Measurements from ENCODE around the gene SLC7A1.

DNA sequence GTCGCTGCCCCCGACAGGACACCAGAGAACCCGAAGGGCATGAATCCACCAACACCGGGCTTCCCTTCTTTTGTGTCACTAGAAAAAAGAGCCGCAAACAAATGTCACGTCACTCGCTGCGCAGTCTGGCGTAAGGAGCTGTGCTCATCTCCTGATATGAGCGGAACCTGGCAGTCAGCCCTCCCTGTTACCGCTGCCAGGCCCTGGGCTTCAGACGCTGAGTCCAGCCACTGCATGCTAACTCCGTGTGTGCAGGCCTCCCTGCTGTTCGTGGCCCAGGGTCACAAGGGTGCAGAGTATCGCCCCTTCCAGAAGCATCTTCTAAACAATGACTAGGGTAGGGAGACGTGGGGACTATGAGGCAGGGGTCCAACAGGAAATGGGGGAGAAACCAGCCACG is 71.3 kb downstream of the SLC7A1 start:
- no peak for TF ChIP-seq EZH2 (IDR thresholded peaks at IDR 0.05; ENCODE audit: low read length, missing control alignments)
- TF ChIP-seq, protein P1, sequence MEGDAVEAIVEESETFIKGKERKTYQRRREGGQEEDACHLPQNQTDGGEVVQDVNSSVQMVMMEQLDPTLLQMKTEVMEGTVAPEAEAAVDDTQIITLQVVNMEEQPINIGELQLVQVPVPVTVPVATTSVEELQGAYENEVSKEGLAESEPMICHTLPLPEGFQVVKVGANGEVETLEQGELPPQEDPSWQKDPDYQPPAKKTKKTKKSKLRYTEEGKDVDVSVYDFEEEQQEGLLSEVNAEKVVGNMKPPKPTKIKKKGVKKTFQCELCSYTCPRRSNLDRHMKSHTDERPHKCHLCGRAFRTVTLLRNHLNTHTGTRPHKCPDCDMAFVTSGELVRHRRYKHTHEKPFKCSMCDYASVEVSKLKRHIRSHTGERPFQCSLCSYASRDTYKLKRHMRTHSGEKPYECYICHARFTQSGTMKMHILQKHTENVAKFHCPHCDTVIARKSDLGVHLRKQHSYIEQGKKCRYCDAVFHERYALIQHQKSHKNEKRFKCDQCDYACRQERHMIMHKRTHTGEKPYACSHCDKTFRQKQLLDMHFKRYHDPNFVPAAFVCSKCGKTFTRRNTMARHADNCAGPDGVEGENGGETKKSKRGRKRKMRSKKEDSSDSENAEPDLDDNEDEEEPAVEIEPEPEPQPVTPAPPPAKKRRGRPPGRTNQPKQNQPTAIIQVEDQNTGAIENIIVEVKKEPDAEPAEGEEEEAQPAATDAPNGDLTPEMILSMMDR (conservative IDR thresholded peaks at IDR 0.05 in 1 of 2, IDR thresholded peaks at IDR 0.05 in 1 of 2; ENCODE audit: low read depth in 1 of 2, low read length in 2 of 2): no peak

Data from fibroblast of lung (primary cell).